ENCODE measurements around the gene MCC. TPM values are rescaled to one million over a fixed set of nuclear protein-coding genes. Genes with fewer than 3 reads are reported as not detected.

MCC gene
- total RNA-seq, 2 donors from 2014 or later, result 7.5 to 9.9 TPM

DNA sequence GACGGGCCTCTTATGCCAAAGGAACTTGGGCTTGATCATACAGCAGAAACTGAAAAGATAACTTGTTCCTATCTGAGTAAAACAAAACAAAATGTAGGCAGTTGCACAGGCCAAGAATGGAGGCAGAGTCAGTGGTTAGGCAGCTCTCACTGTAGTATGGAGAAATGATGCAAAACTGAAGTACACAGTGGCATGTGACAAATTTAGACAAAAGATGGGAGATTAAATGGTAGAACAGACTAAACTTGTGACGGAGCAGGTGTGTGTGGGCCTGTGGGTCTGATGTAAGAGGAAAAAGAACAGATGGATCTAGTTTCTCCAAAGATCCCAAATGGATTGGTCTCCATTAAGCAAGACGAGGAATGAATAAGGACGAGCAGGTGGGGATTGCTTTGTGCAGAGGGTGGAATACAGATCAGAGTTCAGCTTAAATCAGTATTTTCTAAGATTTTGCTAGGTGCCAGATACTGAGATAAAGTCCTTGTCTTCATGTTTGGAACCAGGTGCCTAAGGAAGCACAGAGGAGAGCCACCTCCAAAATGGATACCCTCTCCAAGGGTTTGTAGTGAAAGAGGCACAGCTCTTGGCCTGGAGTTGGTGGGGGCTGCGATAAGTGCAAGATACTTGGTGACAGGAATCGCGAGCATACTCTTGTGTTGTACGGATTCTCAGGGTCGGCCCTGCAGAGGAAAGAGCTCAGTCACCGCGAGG is 512.4 kb downstream of the MCC start:
- Histone ChIP-seq H3K4me3 (peak overlapping the region; percentile 25 to 97), H3K27ac (peak overlapping the region; percentile 46 to 91 (median 74)), H3K9me3 (no peaks in the 10 kb centered on the region), H3K4me1 (peaks cover 17% of the 10 kb centered on the region), H3K36me3 (replicated peaks in 1 of 2; ENCODE audit: insufficient read depth in 1 of 2, low read depth in 2 of 2) (no peaks in the 10 kb centered on the region), H3K27me3 (no peaks in the 10 kb centered on the region)
- ATAC-seq (peak; percentile 2), DNase-seq (no peak)
- TF ChIP-seq, protein P1, sequence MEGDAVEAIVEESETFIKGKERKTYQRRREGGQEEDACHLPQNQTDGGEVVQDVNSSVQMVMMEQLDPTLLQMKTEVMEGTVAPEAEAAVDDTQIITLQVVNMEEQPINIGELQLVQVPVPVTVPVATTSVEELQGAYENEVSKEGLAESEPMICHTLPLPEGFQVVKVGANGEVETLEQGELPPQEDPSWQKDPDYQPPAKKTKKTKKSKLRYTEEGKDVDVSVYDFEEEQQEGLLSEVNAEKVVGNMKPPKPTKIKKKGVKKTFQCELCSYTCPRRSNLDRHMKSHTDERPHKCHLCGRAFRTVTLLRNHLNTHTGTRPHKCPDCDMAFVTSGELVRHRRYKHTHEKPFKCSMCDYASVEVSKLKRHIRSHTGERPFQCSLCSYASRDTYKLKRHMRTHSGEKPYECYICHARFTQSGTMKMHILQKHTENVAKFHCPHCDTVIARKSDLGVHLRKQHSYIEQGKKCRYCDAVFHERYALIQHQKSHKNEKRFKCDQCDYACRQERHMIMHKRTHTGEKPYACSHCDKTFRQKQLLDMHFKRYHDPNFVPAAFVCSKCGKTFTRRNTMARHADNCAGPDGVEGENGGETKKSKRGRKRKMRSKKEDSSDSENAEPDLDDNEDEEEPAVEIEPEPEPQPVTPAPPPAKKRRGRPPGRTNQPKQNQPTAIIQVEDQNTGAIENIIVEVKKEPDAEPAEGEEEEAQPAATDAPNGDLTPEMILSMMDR (IDR thresholded peaks at IDR 0.05), result no peak
- TF ChIP-seq POLR2A (IDR thresholded peaks at IDR 0.05), result no peak
- intact Hi-C loops (cut with DNase I), result no loop called here
- whole genome bisulfite sequencing, 2 donors, result 28 to 38% methylated on average over 8 to 11 of the region's 11 CpGs

DNA sequence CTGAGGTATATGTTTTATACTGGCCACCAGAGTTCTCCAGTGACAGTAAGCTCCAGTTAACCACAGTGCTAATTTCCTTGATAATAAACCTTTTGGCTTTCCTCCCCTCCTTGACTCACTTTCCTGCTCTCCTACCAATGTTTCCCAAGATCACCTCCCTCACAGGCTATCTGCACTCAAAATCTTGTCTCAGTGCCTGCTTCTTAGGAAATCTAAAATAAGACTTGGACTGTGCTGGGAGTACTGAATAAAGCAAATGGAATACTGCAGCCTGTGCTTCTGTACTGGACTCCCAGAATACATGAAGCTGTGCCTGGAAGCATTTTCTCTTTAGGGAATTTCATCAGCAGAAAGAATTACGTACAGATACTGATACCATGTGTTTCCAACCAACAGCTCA is 513.4 kb downstream of the MCC start:
- no peaks in the 10 kb centered on the region for H3K36me3 ChIP-seq (replicated peaks in 1 of 2; ENCODE audit: insufficient read depth in 1 of 2, low read depth in 2 of 2)
- ATAC-seq (no peak), DNase-seq (no peak)
- WGBS, 2 donors, result 63 to 87% methylated on average over 1 of the region's 1 CpG
- no peak for TF ChIP-seq POLR2A (IDR thresholded peaks at IDR 0.05)
- TF ChIP-seq, protein P1 (IDR thresholded peaks at IDR 0.05), result no peak
- H3K9me3 ChIP-seq, result no peaks in the 10 kb centered on the region
- H3K27me3 ChIP-seq, result no peaks in the 10 kb centered on the region
- H3K4me3 ChIP-seq, result no peak overlapping the region
- no peak overlapping the region for H3K27ac ChIP-seq
- intact Hi-C loops (cut with DNase I), result no loop called here
- H3K4me1 ChIP-seq, result peaks cover 17% of the 10 kb centered on the region

DNA sequence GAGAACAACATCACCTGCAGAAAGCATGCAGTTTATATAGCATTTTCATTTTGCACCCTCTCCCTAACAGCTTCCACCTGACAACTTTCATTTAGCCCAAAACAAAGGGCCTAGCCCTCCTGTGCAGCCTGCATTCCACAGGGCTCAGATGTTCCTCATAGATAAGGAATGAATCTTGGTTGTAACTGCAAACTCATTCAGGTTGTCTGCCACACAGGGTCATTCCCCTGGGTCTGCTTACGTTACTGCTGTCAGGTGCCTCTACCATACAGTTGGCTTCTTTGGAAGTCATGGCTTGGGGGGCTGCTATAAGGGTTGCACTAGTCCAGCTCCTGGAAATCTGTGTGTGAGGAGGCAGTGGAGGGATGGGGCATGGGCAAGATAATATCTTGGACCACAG is 514.3 kb downstream of the MCC start:
- DNase-seq (no peak), ATAC-seq (no peak)
- TF ChIP-seq POLR2A (IDR thresholded peaks at IDR 0.05), result no peak
- TF ChIP-seq, protein P1 (IDR thresholded peaks at IDR 0.05), result no peak
- 82 to 86% methylated on average over 1 of the region's 1 CpG for WGBS, 2 donors
- Histone ChIP-seq H3K4me3 (no peak overlapping the region), H3K27ac (no peak overlapping the region), H3K27me3 (no peaks in the 10 kb centered on the region), H3K4me1 (peaks cover 17% of the 10 kb centered on the region), H3K36me3 (replicated peaks in 1 of 2; ENCODE audit: insufficient read depth in 1 of 2, low read depth in 2 of 2) (no peaks in the 10 kb centered on the region), H3K9me3 (no peaks in the 10 kb centered on the region)
- intact Hi-C loops (cut with DNase I), result no loop called here

DNA sequence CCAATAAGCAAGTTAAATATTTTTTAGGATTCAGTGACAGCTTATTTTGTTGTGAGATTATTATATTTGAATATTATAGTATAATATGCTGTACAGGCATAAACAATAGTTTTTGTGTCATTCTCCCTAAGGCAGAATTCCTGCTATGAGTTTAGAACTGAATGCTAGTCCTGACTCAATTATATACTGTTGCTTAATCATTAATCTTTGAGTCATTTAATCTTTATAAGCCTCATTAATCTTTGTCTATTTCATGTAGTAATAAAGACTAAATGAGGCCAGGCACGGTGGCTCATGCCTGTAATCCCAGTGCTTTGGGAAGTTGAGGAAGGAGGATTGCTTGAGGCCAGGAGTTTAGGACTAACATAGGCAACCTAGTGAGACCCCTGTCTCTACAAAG is 515.2 kb downstream of the MCC start:
- DNase-seq (no peak), ATAC-seq (no peak)
- intact Hi-C loops (cut with DNase I), result no loop called here
- no peak overlapping the region for H3K27ac ChIP-seq
- no peak overlapping the region for H3K4me3 ChIP-seq
- peaks cover 8% of the 10 kb centered on the region for H3K4me1 ChIP-seq
- no peaks in the 10 kb centered on the region for H3K9me3 ChIP-seq
- no peaks in the 10 kb centered on the region for H3K27me3 ChIP-seq
- WGBS, 2 donors, result 12 to 48% methylated on average over 1 of the region's 1 CpG
- TF ChIP-seq POLR2A (IDR thresholded peaks at IDR 0.05), result no peak
- TF ChIP-seq, protein P1 (IDR thresholded peaks at IDR 0.05), result no peak
- H3K36me3 ChIP-seq (replicated peaks in 1 of 2; ENCODE audit: insufficient read depth in 1 of 2, low read depth in 2 of 2), result no peaks in the 10 kb centered on the region

Small RNA genes within 50 kb of the gene (small RNA-seq; reads per million reads assigned to genes)
- gene RNU4ATAC13P, result not detected

Other genes with a start within 250 kb of the MCC start
- not detected for gene TSSK1B, start 53.5 kb downstream of the MCC start, total RNA-seq
- 10 to 100 TPM; 20.8 to 36.9 TPM for gene YTHDC2, start 25.2 kb upstream of the MCC start, total RNA-seq